Ishikawa (cell line): ENCODE results near the gene NF1.

Experiments used
- CEBPB ChIP-seq: IDR thresholded peaks from 2 replicates; pipeline ENCODE4 v1.6.1; 2012
- CREB1 ChIP-seq: IDR thresholded peaks from 2 replicates; pipeline ENCODE4 v1.6.1; 2012; ENCODE audit warnings: low read depth
- EGR1 ChIP-seq: IDR thresholded peaks from 2 replicates; pipeline ENCODE4 v1.6.1; 2012
- EP300 ChIP-seq: IDR thresholded peaks from 2 replicates; pipeline ENCODE4 v1.6.1; 2012; ENCODE audit warnings: borderline replicate concordance
- FOXM1 ChIP-seq: IDR thresholded peaks from 2 replicates; pipeline ENCODE4 v1.6.1; 2012; ENCODE audit warnings: low read depth, borderline replicate concordance
- NFIC ChIP-seq: IDR thresholded peaks from 2 replicates; pipeline ENCODE4 v1.6.1; 2012
- RAD21 ChIP-seq: IDR thresholded peaks from 2 replicates; pipeline ENCODE4 v1.6.1; 2012; ENCODE audit warnings: low read depth
- TAF1 ChIP-seq: IDR thresholded peaks from 2 replicates; pipeline ENCODE4 v1.6.1; 2012; ENCODE audit warnings: low read depth, mild to moderate bottlenecking
- TCF12 ChIP-seq: IDR thresholded peaks from 2 replicates; pipeline ENCODE4 v1.6.1; 2012; ENCODE audit warnings: low read depth
- TEAD4 ChIP-seq: IDR thresholded peaks from 2 replicates; pipeline ENCODE4 v1.6.1; 2012
- YY1 ChIP-seq: IDR thresholded peaks from 2 replicates; pipeline ENCODE4 v1.6.1; 2012; ENCODE audit warnings: low read depth
- ZBTB7A ChIP-seq: IDR thresholded peaks from 2 replicates; pipeline ENCODE4 v1.6.1; 2012; ENCODE audit warnings: low read depth
- TF ChIP-seq, protein P1 (sequence below): IDR thresholded peaks from 2 replicates; pipeline ENCODE4 v1.6.1; 2012; ENCODE audit warnings: low read depth, mild to moderate bottlenecking
- TF ChIP-seq, protein P2 (sequence below): IDR thresholded peaks from 2 replicates; pipeline ENCODE4 v1.6.1; 2012
- TF ChIP-seq, protein P3 (sequence below): IDR thresholded peaks from 2 replicates; pipeline ENCODE4 v1.6.1; 2012

The NF1 gene

GRCh38 chr17:31424944-31425281 is 330.1 kb downstream of the NF1 start:
- TF ChIP-seq EP300, result no peak
- no peak for TF ChIP-seq CEBPB
- no peak for TF ChIP-seq EGR1
- no peak for TF ChIP-seq NFIC
- TF ChIP-seq, protein P1, sequence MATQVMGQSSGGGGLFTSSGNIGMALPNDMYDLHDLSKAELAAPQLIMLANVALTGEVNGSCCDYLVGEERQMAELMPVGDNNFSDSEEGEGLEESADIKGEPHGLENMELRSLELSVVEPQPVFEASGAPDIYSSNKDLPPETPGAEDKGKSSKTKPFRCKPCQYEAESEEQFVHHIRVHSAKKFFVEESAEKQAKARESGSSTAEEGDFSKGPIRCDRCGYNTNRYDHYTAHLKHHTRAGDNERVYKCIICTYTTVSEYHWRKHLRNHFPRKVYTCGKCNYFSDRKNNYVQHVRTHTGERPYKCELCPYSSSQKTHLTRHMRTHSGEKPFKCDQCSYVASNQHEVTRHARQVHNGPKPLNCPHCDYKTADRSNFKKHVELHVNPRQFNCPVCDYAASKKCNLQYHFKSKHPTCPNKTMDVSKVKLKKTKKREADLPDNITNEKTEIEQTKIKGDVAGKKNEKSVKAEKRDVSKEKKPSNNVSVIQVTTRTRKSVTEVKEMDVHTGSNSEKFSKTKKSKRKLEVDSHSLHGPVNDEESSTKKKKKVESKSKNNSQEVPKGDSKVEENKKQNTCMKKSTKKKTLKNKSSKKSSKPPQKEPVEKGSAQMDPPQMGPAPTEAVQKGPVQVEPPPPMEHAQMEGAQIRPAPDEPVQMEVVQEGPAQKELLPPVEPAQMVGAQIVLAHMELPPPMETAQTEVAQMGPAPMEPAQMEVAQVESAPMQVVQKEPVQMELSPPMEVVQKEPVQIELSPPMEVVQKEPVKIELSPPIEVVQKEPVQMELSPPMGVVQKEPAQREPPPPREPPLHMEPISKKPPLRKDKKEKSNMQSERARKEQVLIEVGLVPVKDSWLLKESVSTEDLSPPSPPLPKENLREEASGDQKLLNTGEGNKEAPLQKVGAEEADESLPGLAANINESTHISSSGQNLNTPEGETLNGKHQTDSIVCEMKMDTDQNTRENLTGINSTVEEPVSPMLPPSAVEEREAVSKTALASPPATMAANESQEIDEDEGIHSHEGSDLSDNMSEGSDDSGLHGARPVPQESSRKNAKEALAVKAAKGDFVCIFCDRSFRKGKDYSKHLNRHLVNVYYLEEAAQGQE, result no peak
- TF ChIP-seq RAD21, result no peak
- TF ChIP-seq TAF1, result no peak
- TF ChIP-seq FOXM1, result no peak
- no peak for TF ChIP-seq TEAD4
- TF ChIP-seq, protein P2, sequence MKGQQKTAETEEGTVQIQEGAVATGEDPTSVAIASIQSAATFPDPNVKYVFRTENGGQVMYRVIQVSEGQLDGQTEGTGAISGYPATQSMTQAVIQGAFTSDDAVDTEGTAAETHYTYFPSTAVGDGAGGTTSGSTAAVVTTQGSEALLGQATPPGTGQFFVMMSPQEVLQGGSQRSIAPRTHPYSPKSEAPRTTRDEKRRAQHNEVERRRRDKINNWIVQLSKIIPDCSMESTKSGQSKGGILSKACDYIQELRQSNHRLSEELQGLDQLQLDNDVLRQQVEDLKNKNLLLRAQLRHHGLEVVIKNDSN, result no peak
- TF ChIP-seq, protein P3, sequence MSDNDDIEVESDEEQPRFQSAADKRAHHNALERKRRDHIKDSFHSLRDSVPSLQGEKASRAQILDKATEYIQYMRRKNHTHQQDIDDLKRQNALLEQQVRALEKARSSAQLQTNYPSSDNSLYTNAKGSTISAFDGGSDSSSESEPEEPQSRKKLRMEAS, result no peak

DNA sequence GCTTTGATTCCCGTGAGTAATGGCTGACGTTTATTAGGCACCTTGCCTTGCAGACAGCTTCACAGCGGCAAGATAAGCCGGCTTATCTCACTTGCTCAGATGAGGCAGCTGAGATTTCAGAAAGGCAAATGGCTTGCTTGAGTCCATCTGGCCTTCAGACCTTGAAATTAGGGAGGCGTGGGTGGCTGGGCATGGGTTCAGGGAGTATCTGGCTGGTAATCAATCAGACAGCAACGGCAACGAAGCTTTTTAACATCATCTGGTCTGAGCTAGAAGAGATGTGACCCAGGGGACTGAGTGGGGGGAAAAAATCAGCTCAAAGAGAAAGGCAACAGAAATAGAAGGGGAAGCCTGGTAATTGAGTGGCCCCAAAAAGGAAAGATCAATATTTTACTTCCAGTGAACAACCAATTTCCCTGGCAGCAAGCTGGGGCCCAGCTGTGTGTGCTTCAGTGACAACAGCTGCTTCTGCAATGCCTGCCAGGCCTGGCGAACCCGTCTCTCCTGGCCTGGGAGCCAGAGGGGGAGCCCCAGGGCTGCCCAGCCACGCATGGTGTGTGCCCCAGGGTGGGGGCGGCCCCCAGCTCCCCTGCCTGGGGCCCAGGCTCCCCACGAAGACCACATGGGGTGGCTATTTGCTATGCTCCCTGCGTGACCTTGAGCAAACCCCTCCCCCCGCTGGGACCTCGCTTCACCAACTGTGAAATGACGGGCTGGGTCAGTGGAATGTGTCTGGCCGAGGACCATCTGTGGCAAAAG is 330.7 kb downstream of the NF1 start:
- TF ChIP-seq, protein P3, result no peak; the same call in 1 of the 2 replicates
- TF ChIP-seq EP300, result peak; percentile 79
- TF ChIP-seq, protein P1, result no peak
- peak; percentile 23; the same call in 1 of the 2 replicates for TF ChIP-seq YY1
- TF ChIP-seq CEBPB, result no peak
- TF ChIP-seq RAD21, result 0 out of 2 replicates have a peak, but pooled peaks have one; percentile 3
- TF ChIP-seq TAF1, result no peak
- peak; percentile 52 for TF ChIP-seq NFIC
- peak; percentile 85 for TF ChIP-seq TCF12
- no peak for TF ChIP-seq CREB1
- TF ChIP-seq, protein P2, result no peak
- TF ChIP-seq TEAD4, result peak; percentile 72
- peak; percentile 36; the same call in 1 of the 2 replicates for TF ChIP-seq FOXM1
- peak; percentile 71; the same call in 1 of the 2 replicates for TF ChIP-seq ZBTB7A
- no peak for TF ChIP-seq EGR1
